GM19351 (cell line): ENCODE measurements around the gene TBC1D14.
"Not testable (repeated sequence)": the region's sequence is repeated elsewhere in the genome, so short reads cannot be mapped to it uniquely, and the experiment has no call there.

ENCODE experiments used
- ATAC-seq: cut with Tn5 transposase; IDR thresholded peaks from one replicate; pipeline ENCODE4 v1.9.1; 2021; ENCODE audit warnings: mild to moderate bottlenecking, moderate library complexity; ENCODE audit not compliant: unreplicated experiment

Gene TBC1D14

DNA sequence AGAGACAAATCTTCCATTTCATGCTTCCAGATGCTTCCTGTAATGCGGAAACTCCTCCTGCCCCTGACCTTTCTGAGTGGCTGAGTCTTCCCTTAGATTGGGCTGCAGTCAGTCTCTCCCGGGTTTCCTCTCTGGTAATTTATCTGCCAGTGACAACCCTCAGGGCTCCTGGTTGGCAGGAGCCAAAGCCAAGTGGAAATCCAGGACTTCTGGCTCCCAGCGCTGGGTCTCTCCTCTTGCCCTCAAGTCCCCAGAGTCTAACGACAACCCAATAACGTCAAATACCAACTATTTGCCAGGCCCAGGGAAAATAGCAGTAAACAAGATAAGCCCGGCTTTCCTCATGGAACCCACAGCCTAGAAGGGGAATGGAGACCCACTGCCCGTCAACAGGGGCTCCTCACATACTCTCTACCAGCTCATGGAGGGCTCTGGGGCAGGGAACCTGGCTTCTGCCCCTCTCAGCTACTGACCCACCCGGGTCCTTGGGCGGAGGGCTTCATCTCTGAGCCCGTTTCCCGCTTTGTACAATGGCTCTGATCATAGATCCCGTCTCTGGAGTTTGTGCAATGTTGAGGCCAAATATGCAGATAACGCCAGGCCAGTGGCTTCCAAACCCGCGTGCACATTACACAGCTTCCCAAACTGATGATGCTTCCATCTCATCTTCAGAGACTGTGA lies 1.1 kb upstream of the TBC1D14 start:
- no peak for ATAC-seq

DNA sequence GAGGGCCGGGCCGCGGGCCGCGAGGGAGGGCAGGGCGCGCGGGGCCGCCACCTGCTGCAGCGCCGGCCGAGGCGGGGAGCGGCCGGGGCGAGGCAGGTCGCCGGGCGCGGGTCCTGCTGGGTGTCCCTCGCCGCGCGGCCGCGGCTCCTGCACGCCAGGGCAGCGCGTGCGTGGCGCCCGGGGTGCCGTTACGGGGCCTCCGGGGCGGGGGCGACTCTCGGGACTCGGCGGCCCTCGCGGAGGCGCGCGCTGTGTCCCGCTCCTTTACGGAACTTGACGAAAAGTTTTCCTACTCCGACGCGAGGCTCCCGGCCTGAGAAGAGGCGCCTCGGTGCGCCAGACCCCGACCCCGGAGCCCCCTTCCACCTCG lies 329 bp downstream of the TBC1D14 start:
- ATAC-seq = peak; percentile 36

DNA sequence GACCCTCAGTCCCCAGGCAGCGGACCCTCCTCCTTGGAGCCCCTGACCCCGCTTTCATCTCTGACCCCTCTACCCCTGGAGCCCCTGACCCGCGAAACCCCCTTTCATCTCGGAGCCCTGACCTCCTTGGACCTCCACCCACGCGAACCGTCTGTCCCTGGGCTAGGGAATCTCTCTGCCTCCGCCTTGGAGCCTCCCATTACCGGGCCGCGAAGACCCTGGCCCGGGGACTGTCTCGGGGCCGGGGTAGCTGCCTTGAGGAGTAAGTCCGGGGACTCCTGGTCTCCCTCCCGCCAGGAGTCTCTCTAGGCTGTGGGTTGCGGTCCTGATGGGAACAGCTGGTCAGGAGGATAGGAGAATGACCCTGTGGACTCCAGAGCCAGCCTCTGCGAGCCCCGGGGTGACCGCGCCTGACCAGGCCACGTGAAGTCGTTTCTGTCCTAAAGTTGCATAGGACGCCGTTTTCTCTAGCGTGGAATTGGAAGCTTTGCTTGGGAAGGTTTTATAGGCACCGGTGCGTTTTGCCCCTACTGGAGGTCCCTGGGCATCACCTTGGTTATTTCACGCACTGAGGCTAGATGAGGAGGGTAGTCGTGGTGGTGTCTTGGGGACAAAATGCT lies 824 bp downstream of the TBC1D14 start:
- ATAC-seq = no peak

DNA sequence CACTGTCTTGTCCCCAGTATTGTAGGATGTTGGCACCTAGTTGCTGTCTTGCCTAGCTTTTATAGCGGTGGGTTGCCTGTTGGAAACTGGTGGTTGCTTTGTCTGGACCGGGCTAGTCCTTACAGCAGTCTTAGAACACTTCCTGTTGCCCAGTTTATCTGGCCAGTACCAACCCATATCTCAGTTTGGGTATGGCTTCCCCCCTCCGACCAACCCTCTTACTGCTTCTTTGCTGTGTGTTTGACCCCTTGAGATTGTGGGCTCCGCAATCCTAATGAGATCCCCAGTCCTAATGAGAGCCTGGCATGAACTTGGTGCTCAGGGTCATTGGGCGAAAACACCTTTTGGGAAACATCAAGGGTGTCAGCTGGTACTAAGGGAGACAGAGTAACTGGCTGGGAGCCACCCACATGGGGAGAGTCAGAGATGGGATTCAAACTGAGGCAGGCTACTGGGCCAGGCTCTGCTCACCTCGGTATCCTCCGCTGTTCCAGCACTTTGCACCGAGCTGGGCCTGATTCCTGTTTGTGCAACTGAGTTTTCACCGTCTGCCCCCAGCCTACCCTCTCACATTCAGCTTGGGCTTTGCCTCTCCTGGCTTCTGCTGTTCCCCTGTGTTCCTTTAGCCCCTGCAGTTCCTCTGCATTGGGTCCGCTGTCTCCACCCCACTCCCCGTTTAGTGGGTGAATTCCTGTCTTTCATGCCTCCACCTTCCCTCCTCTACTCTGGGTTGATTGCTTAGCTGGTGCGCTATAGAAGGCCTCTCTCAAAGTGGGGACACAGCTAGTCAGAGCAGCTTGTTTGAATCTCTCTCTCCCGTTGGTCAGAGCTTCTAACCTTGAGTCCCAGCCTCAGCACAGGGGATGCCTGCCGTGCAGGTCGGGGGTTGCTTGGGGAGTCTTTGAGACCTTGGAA lies 1.6 kb downstream of the TBC1D14 start:
- no peak for ATAC-seq

DNA sequence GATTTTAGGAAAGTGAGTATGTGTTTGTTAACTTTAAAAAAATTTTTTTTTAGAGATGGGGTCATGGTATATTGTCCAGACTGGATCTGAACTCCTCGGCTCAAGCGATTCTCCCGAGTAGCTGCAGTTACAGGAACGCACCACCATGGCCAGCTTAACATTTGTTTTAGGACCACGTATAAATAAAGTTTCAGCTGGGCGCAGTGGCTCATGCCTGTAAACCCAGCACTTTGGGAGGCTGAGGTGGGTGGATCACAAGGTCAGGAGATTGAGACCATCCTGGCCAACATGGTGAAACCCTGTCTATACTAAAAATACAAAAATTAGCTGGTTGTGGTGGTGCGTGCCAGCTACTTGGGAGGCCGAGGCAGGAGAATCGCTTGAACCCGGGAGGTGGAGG lies 2.3 kb downstream of the TBC1D14 start:
- ATAC-seq = not testable (repeated sequence)

DNA sequence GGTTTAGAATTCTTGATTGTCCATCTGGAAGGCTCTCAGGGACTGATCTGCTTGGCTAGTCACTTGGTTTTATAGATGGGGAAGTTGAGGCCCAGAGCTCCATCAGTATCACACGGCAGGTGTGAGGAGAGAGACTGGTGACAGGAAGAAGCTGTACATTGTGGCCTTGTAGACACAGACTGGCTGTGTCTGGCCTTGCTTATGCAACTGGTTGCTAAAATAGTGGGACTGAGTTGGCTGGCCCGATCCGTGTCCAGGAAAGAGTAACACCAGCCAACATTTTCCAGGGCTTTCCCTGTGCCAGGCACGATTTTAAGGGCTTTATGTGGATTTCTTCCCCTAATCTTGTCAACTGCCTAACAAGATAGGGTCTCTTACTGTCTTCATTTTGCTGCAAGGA lies 2.8 kb downstream of the TBC1D14 start:
- ATAC-seq = no peak

DNA sequence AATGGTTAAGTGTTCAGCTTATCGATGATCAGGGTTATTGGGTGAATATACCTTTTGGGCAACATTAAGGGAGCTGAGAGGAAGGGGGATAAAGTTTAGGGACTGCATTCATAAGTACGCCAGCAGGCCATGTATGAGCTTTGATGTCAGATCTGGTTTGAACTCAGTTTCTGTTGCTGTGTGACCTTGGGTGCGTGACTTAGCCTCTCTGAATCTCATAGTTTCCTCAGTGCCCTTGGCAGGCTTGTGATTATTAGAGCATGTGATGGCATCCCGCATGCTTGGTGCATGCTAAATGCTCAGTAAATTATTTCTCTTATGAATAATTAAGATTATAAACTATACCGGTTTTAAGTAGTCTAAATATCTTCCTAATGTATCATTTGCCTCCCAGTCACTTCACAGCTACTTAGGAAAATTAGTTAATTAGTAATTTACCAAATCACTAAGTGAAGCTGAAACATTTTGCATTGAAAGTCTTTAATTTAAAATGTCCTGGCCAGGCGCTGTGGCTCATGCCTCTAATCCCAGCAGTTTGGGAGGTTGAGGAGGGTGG lies 3.8 kb downstream of the TBC1D14 start:
- ATAC-seq = no peak

DNA sequence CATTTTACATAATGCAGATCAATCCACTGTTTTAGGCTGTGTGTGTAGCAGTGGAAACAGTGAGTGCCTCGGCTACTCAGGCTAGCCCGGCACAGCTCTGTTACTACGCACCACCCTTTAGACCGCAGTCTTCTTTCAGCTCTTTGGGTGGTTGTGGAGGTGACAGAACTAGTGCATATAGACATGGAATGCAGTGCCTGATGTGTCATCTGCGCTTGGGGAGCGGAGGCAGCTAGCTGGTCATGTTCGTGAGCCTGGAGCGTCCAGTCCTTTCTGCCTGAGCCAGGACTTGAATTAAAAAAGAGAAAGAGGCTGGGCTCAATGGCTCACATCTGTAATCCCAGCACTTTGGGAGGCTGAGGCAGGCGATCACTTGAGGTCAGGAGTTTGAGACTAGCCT lies 4.8 kb downstream of the TBC1D14 start:
- no peak for ATAC-seq

DNA sequence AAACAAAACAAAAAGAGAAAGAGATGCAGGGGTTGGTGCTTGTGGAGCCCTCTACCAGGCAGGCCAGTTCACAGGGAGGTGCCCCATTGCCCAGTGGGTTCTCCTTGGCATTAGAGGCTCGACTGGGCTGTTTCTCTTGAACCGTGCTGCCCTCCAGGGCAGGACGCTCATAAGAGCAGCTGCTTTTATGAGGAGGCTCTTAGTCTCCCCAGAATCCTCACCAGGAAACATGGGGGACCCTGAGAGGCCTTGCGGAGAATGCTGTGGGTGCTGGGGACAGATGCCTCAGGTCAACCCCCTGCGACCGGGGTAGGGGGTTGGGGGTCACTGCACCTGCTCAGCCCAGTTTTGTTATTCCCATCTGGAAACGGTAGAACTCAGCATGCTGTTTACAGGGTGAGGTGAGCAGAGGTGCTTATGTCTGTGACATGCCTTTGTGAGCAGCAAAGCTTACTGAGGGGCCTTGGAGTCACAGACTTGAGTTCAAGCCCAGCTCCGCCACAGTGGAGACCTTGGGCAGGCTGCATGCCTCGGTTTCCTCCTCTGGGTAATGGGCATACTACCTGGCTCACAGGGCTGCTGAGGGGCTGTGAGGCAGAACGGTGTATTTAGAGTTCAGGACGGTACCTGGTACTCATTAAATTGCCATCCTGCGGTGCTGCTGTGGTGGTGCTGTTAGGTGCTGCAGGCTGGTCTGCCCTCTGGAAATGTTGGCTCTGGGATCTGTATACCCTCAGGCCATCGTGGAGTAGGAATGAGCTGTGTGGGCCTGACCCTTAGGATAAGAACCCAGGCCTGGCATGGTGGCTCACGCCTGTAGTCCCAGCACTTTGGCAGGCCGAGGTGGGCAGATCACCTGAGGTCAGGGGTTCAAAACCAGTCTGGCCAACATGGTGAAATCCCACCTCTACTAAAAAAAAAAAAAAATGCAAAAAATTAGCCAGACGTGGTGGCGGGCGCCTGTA lies 5.7 kb downstream of the TBC1D14 start:
- no peak for ATAC-seq

DNA sequence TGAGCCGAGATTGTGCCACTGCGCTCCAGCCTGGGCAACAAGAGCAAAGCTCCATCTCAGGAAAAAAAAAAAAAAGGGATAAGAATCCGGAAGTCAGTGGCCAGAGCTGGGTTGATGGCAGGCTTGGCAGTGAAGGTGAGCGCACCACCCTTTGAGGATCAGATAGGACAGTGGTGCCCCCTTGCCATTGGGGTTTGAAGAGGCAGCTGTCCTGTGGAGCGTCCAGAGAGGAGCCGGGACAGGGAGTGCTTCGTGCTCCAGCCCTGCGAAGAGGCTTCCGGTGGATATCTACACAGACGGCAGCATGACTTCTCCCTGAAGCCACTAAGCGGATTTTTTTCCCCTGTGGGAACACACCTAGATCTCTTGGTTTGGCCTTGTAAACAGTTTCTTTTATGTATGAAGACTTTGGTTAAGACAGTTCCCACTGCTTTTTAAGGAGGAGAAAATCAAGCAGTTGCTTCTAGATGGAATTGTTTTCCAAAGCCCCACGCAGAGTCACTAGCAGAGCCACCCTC lies 6.5 kb downstream of the TBC1D14 start:
- ATAC-seq = no peak

DNA sequence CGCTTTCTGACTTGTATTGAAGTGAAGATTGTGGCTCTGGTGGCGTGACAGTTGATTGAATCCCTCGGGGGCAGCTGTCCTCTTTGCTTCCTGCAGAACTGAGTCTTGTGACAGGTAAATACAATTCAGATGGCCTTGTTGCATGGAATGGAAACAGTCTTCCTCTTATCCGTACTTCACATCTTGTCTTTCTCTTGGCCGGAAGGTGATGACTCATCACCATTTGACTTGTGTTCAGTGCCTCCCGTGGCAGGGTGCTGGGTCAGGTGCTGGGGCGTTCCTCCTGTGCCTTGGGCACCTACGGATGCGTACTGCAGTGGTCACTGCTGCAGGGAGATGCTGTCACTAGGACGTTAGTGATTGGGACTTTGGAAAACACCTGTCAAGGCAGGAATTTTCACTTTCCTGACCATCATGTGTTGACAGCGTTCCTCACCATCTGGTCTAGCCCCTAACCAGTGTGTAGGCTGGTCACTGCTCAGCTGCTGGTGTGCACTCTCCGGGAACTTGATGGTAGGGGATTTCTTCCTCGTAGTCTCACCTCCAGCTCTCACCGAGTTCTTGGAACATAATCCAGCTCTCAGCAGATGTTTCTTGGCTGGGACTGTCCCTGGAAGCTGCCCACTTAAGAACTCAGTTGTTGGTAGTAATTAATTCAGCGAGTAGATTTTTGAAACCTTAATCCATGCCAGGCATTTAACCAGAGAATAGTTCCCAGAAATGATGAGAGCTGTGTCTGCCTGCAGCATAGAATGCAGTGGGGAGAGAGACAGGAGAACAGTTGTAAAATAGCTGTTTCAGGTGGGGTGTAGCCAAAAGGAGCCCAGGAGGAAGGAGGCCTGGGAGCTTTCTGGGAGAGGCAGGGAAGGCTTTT lies 7.2 kb downstream of the TBC1D14 start:
- ATAC-seq = no peak

DNA sequence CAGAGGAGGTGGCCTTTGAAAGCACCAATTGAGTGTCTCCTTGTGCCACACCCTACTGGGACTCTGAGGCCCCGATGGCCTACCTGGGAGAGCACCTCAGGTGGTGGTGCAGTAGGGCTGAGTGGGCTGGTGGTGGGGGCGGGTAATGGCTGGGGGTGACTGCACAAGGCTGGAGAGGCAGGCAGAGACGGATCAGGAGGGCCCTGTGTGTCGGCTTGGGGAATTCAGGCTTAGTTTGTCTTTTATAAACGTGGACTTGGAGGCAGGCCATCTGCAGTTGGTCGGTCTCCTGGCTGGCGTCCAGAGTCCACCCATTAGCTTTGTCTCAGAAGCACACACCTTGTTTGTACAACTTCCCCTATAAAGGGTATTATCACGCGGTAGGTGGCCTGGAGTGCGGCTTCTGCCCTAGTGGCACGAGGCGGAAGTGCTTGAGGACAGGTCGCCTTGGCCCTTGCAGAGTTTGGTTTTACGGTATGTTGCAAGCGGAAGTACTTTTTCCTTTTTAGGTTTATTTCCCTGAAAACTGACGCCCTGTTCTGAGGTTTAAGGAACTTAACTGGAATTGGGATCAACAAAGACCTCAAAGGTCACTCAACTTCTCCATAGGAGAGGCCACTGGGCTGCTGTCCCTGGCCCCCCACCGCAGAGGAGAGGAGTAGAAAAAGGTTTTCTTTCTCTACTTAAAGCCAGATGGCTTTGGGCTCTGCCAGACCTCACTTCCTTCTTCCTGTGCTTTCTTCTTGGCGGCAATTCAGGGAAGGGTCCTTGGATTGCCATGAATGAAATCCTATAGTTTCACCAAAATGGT lies 8.0 kb downstream of the TBC1D14 start:
- peak; percentile 88 for ATAC-seq

DNA sequence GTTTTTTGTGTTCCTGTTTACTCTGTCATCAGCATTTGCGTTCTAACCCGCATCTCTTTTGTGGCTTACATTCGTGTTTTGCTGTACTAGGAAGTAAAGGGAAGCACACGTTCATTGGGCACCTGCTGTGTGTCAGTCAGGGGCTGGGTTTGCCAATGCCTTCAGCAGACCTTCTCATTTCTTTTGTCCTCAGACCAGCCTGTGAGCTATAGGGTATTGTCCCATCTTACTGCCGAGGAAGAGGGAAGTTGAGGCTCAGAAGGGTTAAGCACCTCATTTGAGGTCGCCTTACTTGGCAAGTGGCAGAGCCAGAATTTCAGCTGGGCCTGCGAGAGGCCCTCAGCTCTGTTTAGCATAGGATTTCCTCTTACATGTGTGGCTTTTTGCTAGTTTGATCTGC lies 8.7 kb downstream of the TBC1D14 start:
- no peak for ATAC-seq

DNA sequence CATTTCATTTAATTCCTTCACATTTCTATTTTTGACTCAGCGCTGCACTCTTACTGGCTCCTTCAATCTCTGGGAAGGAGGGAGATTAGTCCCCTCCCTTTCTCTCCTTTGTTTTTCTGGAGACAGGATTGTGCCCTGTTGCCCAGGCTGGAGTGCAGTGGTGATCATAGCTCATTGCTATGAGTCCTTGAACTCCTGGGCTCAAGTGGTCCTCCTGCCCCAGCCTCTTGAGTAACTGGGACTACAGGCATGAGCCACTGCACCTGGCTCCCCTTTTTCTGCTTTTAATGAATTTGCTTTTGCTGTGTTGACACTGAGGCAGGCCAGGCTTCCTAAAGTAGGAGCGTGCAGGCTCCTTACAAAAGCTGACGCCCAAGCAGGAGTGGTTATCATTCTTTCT lies 10.5 kb downstream of the TBC1D14 start:
- no peak for ATAC-seq

DNA sequence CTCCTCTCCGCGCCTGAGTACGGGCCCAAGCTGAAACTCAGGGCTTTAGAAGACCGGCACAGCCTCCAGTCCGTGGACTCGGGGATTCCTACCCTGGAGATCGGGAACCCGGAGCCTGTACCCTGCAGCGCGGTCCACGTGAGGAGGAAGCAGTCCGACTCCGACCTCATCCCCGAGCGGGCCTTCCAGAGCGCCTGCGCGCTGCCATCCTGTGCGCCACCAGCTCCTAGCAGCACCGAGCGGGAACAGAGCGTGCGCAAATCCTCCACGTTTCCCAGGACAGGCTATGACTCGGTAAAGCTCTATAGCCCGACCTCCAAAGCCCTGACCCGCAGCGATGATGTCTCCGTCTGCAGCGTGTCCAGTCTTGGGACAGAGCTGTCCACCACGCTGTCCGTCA lies 13.9 kb downstream of the TBC1D14 start:
- ATAC-seq = no peak

DNA sequence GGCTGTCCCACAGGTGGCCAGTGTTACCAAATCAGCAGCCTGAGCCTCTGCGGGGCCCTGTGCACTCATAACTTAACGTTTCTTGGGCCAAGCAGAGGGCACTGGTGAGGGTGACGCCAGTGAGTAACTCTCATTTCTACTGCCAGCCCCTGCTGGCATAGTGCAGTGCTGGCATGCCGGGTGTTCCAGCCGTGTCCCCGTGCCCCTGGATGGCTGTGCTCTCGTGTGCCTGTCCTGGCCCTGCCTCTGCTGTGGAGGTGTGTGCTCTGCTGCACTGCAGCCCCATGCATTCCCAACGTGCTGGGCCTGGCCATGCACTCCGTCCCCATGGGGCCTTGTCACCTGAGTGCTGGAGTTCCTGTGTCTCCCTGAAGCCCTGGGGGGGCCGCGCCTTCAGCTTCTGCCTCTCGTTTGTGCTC lies 14.7 kb downstream of the TBC1D14 start:
- no peak for ATAC-seq

DNA sequence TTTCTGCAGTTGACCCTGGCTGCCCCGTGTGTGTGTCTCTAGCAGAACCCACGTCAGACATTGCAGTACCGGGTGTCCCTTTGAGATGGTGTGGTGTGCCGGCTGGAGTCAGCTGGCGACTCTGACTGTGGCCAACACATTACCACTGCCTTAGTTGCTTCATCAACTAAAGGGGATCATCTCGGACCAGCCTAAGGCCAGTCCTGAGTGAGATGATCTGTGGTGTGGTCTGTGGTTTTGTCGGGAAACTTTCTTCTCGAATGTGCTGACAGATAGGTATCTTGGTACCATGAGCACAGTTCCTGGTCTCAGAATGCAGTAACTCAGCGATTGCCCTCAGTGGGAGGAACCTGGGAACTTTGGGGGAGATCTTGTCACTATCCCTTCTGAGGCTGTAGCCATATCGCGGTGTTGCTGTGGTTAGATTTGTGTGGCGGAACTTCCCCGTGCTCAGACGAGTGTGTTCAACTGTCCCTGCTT lies 15.8 kb downstream of the TBC1D14 start:
- ATAC-seq = no peak

DNA sequence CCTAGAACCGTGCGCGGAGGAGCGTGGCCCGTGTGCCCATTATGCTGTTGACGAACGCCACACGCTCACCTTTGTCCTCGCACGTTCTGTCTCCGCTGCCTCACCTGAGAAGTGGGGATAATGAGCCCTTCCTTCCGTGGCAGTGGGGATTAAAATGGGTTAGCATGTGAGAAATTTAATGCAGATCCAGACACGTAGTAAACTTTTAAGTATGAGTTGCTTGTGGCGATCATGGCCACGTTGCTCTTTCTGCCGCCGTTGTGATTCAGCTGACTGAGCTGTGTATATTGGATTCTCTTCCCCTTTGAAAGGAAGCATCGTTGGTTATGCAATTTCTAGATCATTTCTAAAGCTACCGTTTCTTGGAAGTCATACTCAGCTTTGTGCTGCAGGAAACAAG lies 16.5 kb downstream of the TBC1D14 start:
- ATAC-seq = no peak
